H9 (cell line): Measurements from ENCODE around the gene TRO. TPM values are rescaled to one million over a fixed set of nuclear protein-coding genes. Genes with fewer than 3 reads are reported as not detected.

Experiments
- DNase-seq: peaks from one replicate; pipeline ENCODE4 v3.0.0-alpha.2; 2017
- H2AFZ ChIP-seq: one replicate; pipeline ENCODE4 v1.6.1; 2013; ENCODE audit warnings: mild to moderate bottlenecking, low read length, control low read depth, moderate library complexity
- H2AK5ac ChIP-seq: 2 replicates; pipeline ENCODE4 v1.6.1; 2013; ENCODE audit warnings: low read length, control low read depth, mixed read lengths; ENCODE audit not compliant: insufficient read length
- H2BK120ac ChIP-seq: one replicate; pipeline ENCODE4 v1.6.1; 2013; ENCODE audit warnings: low read depth, mild to moderate bottlenecking, low read length, control low read depth, inconsistent platforms; ENCODE audit not compliant: poor library complexity, severe bottlenecking
- H2BK12ac ChIP-seq: 2 replicates; pipeline ENCODE4 v1.6.1; 2013; ENCODE audit warnings: low read length, control low read depth, mixed read lengths, low read depth; ENCODE audit not compliant: insufficient read length
- H2BK15ac ChIP-seq: 2 replicates; pipeline ENCODE4 v1.6.1; 2013; ENCODE audit warnings: low read depth, low read length, control low read depth
- H2BK20ac ChIP-seq: one replicate; pipeline ENCODE4 v1.6.1; 2013; ENCODE audit warnings: low read depth, mild to moderate bottlenecking, low read length, control low read depth, inconsistent platforms; ENCODE audit not compliant: poor library complexity, severe bottlenecking
- H2BK5ac ChIP-seq: 2 replicates; pipeline ENCODE4 v1.6.1; 2013; ENCODE audit warnings: low read length, control low read depth, mixed read lengths; ENCODE audit not compliant: insufficient read length
- H3K14ac ChIP-seq: 2 replicates; pipeline ENCODE4 v1.6.1; 2013; ENCODE audit warnings: low read length, control low read depth; ENCODE audit not compliant: insufficient read depth
- H3K18ac ChIP-seq: 2 replicates; pipeline ENCODE4 v1.6.1; 2013; ENCODE audit warnings: low read depth, mild to moderate bottlenecking, mixed read lengths, low read length, control low read depth; ENCODE audit not compliant: insufficient read length
- H3K23ac ChIP-seq: 2 replicates; pipeline ENCODE4 v1.6.1; 2013; ENCODE audit warnings: low read length, control low read depth, mixed read lengths, low read depth; ENCODE audit not compliant: insufficient read length
- H3K23me2 ChIP-seq: 2 replicates; pipeline ENCODE4 v1.6.1; 2013; ENCODE audit warnings: low read depth, mild to moderate bottlenecking, mixed read lengths, low read length, control low read depth; ENCODE audit not compliant: insufficient read length, poor library complexity, severe bottlenecking
- H3K27ac ChIP-seq: 2 replicates; pipeline ENCODE4 v1.5.1; 2013; ENCODE audit warnings: low read length, control low read depth, mixed read lengths, low read depth; ENCODE audit not compliant: insufficient read length
- H3K27me3 ChIP-seq: 2 replicates; pipeline ENCODE4 v1.6.1; 2013; ENCODE audit warnings: low read length, control low read depth, inconsistent platforms; ENCODE audit not compliant: insufficient read depth
- H3K4ac ChIP-seq: 2 replicates; pipeline ENCODE4 v1.6.1; 2013; ENCODE audit warnings: low read depth, mild to moderate bottlenecking, control low read depth, inconsistent platforms, low read length, moderate library complexity
- H3K4me1 ChIP-seq: 2 replicates; pipeline ENCODE4 v1.6.1; 2013; ENCODE audit warnings: low read length, control low read depth, inconsistent platforms; ENCODE audit not compliant: insufficient read depth
- H3K4me2 ChIP-seq: 2 replicates; pipeline ENCODE4 v1.6.1; 2013; ENCODE audit warnings: low read length, control low read depth, mixed read lengths; ENCODE audit not compliant: insufficient read length, insufficient read depth
- H3K56ac ChIP-seq: 2 replicates; pipeline ENCODE4 v1.6.1; 2013; ENCODE audit warnings: low read depth, mild to moderate bottlenecking, mixed read lengths, low read length, control low read depth; ENCODE audit not compliant: insufficient read length
- H3K79me1 ChIP-seq: 2 replicates; pipeline ENCODE4 v1.6.1; 2013; ENCODE audit warnings: low read depth, mild to moderate bottlenecking, moderate library complexity, low read length, control low read depth, inconsistent platforms; ENCODE audit not compliant: insufficient read depth, poor library complexity, severe bottlenecking
- H3K79me2 ChIP-seq: 2 replicates; pipeline ENCODE4 v1.6.1; 2013; ENCODE audit warnings: low read length, control low read depth, inconsistent platforms; ENCODE audit not compliant: insufficient read depth
- H3K9ac ChIP-seq: 2 replicates; pipeline ENCODE4 v1.6.1; 2013; ENCODE audit warnings: low read length, control low read depth, mixed read lengths; ENCODE audit not compliant: insufficient read length; ENCODE audit errors: extremely low read depth
- H3K9me3 ChIP-seq: one replicate; pipeline ENCODE4 v1.6.1; 2013; ENCODE audit warnings: low read depth, low read length, inconsistent platforms; ENCODE audit not compliant: control insufficient read depth
- H3T11ph ChIP-seq: one replicate; pipeline ENCODE4 v1.6.1; 2013; ENCODE audit warnings: mild to moderate bottlenecking, low read length, control low read depth, inconsistent platforms
- H4K20me1 ChIP-seq: one replicate; pipeline ENCODE4 v1.6.1; 2013; ENCODE audit not compliant: control insufficient read depth, insufficient read length, insufficient read depth
- H4K5ac ChIP-seq: 2 replicates; pipeline ENCODE4 v1.6.1; 2013; ENCODE audit warnings: low read depth, mild to moderate bottlenecking, mixed read lengths, low read length, control low read depth; ENCODE audit not compliant: insufficient read length
- H4K8ac ChIP-seq: replicated peaks from 2 replicates; pipeline ENCODE4 v1.6.1; 2013; ENCODE audit warnings: low read length, control low read depth, mixed read lengths, low read depth; ENCODE audit not compliant: insufficient read length
- H4K91ac ChIP-seq: 2 replicates; pipeline ENCODE4 v1.6.1; 2013; ENCODE audit warnings: low read depth, mild to moderate bottlenecking, moderate library complexity, mixed read lengths, low read length, control low read depth; ENCODE audit not compliant: insufficient read length
- H3K27ac Mint-ChIP-seq, 3 experiments: 2 replicates in 2 of 3; 3 replicates in 1 of 3; pipeline ENCODE4 v1.8.0; 2020 to 2021; ENCODE audit warnings: mixed read lengths in 3 of 3, mild to moderate bottlenecking in 1 of 3, moderate library complexity in 1 of 3
- H3K27me3 Mint-ChIP-seq: 2 replicates; pipeline ENCODE4 v1.8.0; 2021; ENCODE audit warnings: low read depth, mild to moderate bottlenecking, moderate library complexity, mixed read lengths
- H3K36me3 Mint-ChIP-seq, 3 experiments: 2 replicates in 2 of 3; 3 replicates in 1 of 3; pipeline ENCODE4 v1.8.0; 2020 to 2021; ENCODE audit warnings: low read depth in 3 of 3, mixed read lengths in 3 of 3; ENCODE audit not compliant: insufficient read depth in 1 of 3
- H3K4me1 Mint-ChIP-seq, 2 experiments: 2 replicates each; pipeline ENCODE4 v1.8.0; 2020; ENCODE audit warnings: mixed read lengths in 2 of 2
- H3K4me3 Mint-ChIP-seq, 2 experiments: 2 replicates in 1 of 2; 3 replicates in 1 of 2; pipeline ENCODE4 v1.8.0; 2020 to 2021; ENCODE audit warnings: mild to moderate bottlenecking in 2 of 2, mixed read lengths in 2 of 2, moderate library complexity in 1 of 2
- H3K9me3 Mint-ChIP-seq, 2 experiments: 2 replicates in 1 of 2; 3 replicates in 1 of 2; pipeline ENCODE4 v1.8.0; 2020; ENCODE audit warnings: mild to moderate bottlenecking in 2 of 2, mixed read lengths in 2 of 2, moderate library complexity in 1 of 2
- CTCF ChIP-seq: fragments of 200-600 bp; sonication (generic); conservative IDR thresholded peaks from 3 replicates; pipeline ENCODE4 v1.8.0; 2021; ENCODE audit warnings: antibody characterized with exemption, mild to moderate bottlenecking
- total RNA-seq: library from RNA; stranded (reverse); gene quantifications from 2 replicates; pipeline ENCODE4 v1.2.1, GENCODE V29; 2021

The TRO gene
- total RNA-seq, 1 experiment from 2014 or later = 51.0 TPM

GRCh38 chrX:54944816-54945215 is 24.2 kb downstream of the TRO start:
- no peak overlapping the region for H2BK120ac ChIP-seq
- no peak overlapping the region for H2BK5ac ChIP-seq
- H3T11ph ChIP-seq = no peak overlapping the region
- no peak overlapping the region for H3K4me3 Mint-ChIP-seq
- no peaks in the 10 kb centered on the region for H3K4me1 Mint-ChIP-seq
- H2AK5ac ChIP-seq = no peak overlapping the region
- no peaks in the 10 kb centered on the region for H3K4me1 ChIP-seq
- no peaks in the 10 kb centered on the region for H3K23me2 ChIP-seq
- DNase-seq = no peak
- H2BK15ac ChIP-seq = no peak overlapping the region
- H3K9me3 ChIP-seq = peaks cover 14% of the 10 kb centered on the region
- no peak overlapping the region for H4K91ac ChIP-seq
- H3K14ac ChIP-seq = no peak overlapping the region
- H2BK20ac ChIP-seq = no peak overlapping the region
- H3K27me3 ChIP-seq = no peaks in the 10 kb centered on the region
- H3K36me3 Mint-ChIP-seq = peaks cover 0 to 2% (median 2%) of the 10 kb centered on the region in 3 experiments; a peak in 2 of 7 replicates
- no peak overlapping the region for H3K18ac ChIP-seq
- TF ChIP-seq CTCF = no peak
- H4K8ac ChIP-seq = no peak overlapping the region
- H2AFZ ChIP-seq = no peak overlapping the region
- peaks cover 6% of the 10 kb centered on the region; the same call in 1 of the 2 replicates for H3K27me3 Mint-ChIP-seq
- H3K23ac ChIP-seq = no peak overlapping the region
- H3K79me1 ChIP-seq = no peaks in the 10 kb centered on the region
- no peak overlapping the region for H3K4ac ChIP-seq
- no peak overlapping the region for H3K27ac ChIP-seq
- no peak overlapping the region for H3K9ac ChIP-seq
- no peak overlapping the region for H3K4me2 ChIP-seq
- H3K56ac ChIP-seq = no peak overlapping the region
- H3K79me2 ChIP-seq = no peaks in the 10 kb centered on the region
- H2BK12ac ChIP-seq = no peak overlapping the region
- no peaks in the 10 kb centered on the region for H4K20me1 ChIP-seq
- H4K5ac ChIP-seq = no peak overlapping the region
- H3K9me3 Mint-ChIP-seq = peaks cover 55 to 60% of the 10 kb centered on the region in 2 experiments
- H3K27ac Mint-ChIP-seq = no peak overlapping the region
